Adrenal gland (tissue), 5 donors: Measurements from ENCODE around the gene ERBB4.

ENCODE experiments used
- CTCF ChIP-seq, 6 experiments: fragments of 450-650 bp in 4 of 6; fragments of 200-600 bp in 2 of 6; sonication (generic) in 1 of 6; IDR thresholded peaks; 1 replicate in 5 of 6; 2 replicates in 1 of 6; pipeline versions ENCODE4 v1.5.1 to v1.8.0; 2016 to 2021; ENCODE audit warnings: antibody characterized with exemption in 6 of 6, mild to moderate bottlenecking in 2 of 6, moderate library complexity in 1 of 6
- POLR2A ChIP-seq, 2 donors: fragments of 450-650 bp; IDR thresholded peaks; one replicate each; pipeline ENCODE4 v1.6.1; 2017; ENCODE audit warnings: antibody characterized with exemption in 2 of 2, mild to moderate bottlenecking in 2 of 2, moderate library complexity in 1 of 2
- donor health status: DM: no; HTN: no; CAD: no.

- no peak for TF ChIP-seq CTCF (IDR thresholded peaks at IDR 0.05)
- TF ChIP-seq POLR2A (IDR thresholded peaks at IDR 0.05): no peak
These were observed 115.5 kb downstream of the ERBB4 start for GRCh38 chr2:212423089-212423488.
